ENCODE results near the gene TTC7B. TPM values are rescaled to one million over a fixed set of nuclear protein-coding genes. Genes with fewer than 3 reads are reported as not detected.

Gene TTC7B
- polyA plus RNA-seq, 1 donor (not counting 4 experiments of a cell fraction or from before 2014, with no cell fraction given), result 21.4 TPM

DNA sequence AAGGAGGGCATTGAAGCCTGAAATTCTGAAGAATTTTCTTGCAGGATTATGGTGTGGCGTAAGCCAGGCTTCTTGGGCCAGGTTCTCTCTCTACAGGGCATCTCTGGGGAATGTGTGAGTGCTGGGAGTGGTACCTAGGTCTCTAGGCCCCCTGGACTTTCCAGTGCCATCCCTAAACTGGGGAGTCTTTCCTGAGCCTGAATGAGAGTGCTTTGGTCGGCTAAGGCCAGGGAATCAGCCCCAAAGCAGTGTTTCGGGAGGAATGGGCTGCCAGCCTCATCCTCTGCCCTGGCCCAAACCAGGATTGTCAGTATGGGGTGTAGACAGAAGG is 325.5 kb downstream of the TTC7B start:
- Histone ChIP-seq H3K27ac (ENCODE audit: control insufficient read depth, insufficient read depth, low read length) (no peak overlapping the region), H2AFZ (ENCODE audit: control insufficient read depth, low read length) (no peak overlapping the region), H3K9ac (ENCODE audit: control insufficient read depth, extremely low read depth, insufficient read depth, low read length) (no peak overlapping the region), H3K4me3 (ENCODE audit: control insufficient read depth in 2 of 3, extremely low read depth in 1 of 3, insufficient read depth in 2 of 3, low read depth in 1 of 3, low read length in 3 of 3) (no peak overlapping the region), H3K9me3 (ENCODE audit: control insufficient read depth, low read depth, low read length) (no peaks in the 10 kb centered on the region), H3K4me2 (ENCODE audit: control insufficient read depth, extremely low read depth, insufficient read depth, low read depth, low read length) (no peak overlapping the region), H3K79me2 (ENCODE audit: control insufficient read depth, insufficient read depth, low read length) (no peaks in the 10 kb centered on the region), H3K36me3 (ENCODE audit: control insufficient read depth in 2 of 2, extremely low read depth in 1 of 2, insufficient read depth in 2 of 2, low read length in 2 of 2) (no peaks in the 10 kb centered on the region), H3K4me1 (ENCODE audit: control insufficient read depth, extremely low read depth, insufficient read depth, low read length) (no peaks in the 10 kb centered on the region), H4K20me1 (ENCODE audit: control insufficient read depth, extremely low read depth, insufficient read depth, low read length) (no peaks in the 10 kb centered on the region), H3K27me3 (ENCODE audit: control insufficient read depth, extremely low read depth, insufficient read depth, low read length) (peaks cover 2% of the 10 kb centered on the region), H3K9me1 (ENCODE audit: control insufficient read depth, extremely low read depth, insufficient read depth, low read length) (no peaks in the 10 kb centered on the region)
- DNase-seq (ENCODE audit: low read depth, low spot score) (no peak), FAIRE-seq (no peak)
- TF ChIP-seq, protein P1, sequence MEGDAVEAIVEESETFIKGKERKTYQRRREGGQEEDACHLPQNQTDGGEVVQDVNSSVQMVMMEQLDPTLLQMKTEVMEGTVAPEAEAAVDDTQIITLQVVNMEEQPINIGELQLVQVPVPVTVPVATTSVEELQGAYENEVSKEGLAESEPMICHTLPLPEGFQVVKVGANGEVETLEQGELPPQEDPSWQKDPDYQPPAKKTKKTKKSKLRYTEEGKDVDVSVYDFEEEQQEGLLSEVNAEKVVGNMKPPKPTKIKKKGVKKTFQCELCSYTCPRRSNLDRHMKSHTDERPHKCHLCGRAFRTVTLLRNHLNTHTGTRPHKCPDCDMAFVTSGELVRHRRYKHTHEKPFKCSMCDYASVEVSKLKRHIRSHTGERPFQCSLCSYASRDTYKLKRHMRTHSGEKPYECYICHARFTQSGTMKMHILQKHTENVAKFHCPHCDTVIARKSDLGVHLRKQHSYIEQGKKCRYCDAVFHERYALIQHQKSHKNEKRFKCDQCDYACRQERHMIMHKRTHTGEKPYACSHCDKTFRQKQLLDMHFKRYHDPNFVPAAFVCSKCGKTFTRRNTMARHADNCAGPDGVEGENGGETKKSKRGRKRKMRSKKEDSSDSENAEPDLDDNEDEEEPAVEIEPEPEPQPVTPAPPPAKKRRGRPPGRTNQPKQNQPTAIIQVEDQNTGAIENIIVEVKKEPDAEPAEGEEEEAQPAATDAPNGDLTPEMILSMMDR (optimal IDR thresholded peaks at IDR 0.05 in 1 of 3, IDR thresholded peaks at IDR 0.05 in 1 of 3, conservative IDR thresholded peaks at IDR 0.05 in 1 of 3; ENCODE audit: extremely low read depth in 1 of 3, insufficient read depth in 2 of 3, low read length in 3 of 3), result no peak
- no peak for TF ChIP-seq EZH2 (IDR thresholded peaks at IDR 0.05; ENCODE audit: low read length)
- dilution Hi-C loops (cut with MboI; ENCODE audit: extremely low pct_ligation_motif_present, low sequenced_read_pairs), result no loop called here

DNA sequence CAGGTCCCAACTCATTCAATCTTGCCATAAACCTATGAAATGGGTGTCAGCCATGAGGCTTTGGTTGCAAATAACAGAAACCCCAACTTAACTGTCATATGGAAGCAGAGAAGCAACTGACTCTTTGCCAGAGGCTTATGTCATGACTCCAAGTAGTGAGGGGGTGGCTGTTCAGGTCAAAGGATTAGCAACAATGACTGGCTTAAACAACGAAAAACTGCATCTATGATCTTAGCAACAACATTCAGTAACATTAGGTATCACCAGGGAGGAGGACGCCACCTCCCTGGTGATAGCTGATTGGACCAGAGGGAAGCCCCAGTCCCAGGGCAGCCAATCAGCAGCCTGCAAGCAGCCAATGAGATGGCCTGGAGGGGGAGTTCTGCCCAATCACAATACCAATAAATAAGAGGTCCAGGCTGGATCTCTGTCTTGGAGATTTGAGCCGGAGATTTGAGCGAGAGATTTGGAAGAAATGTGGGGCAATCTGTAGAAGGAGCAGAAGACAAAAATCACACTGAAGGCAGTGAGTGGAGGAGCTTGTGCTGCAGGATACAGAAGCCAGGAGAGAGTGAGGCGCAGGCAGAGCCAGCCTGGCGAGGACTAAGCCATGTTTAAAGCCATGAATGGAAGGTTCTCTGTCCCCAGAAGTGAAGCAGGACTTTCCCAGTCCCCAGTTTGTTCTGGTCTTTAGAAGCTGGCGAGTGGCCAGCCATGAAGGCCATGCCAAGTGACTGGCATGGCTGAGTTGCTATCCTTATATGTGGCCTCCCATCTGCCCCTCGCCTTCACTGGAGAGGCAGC is 326.1 kb downstream of the TTC7B start:
- no peak overlapping the region for H3K4me2 ChIP-seq (ENCODE audit: control insufficient read depth, extremely low read depth, insufficient read depth, low read depth, low read length)
- peaks cover 2% of the 10 kb centered on the region for H3K27me3 ChIP-seq (ENCODE audit: control insufficient read depth, extremely low read depth, insufficient read depth, low read length)
- FAIRE-seq (no peak), DNase-seq (ENCODE audit: low read depth, low spot score) (no peak)
- H3K79me2 ChIP-seq (ENCODE audit: control insufficient read depth, insufficient read depth, low read length), result no peaks in the 10 kb centered on the region
- no peak for TF ChIP-seq EZH2 (IDR thresholded peaks at IDR 0.05; ENCODE audit: low read length)
- TF ChIP-seq, protein P1 (optimal IDR thresholded peaks at IDR 0.05 in 1 of 3, IDR thresholded peaks at IDR 0.05 in 1 of 3, conservative IDR thresholded peaks at IDR 0.05 in 1 of 3; ENCODE audit: extremely low read depth in 1 of 3, insufficient read depth in 2 of 3, low read length in 3 of 3), result no peak
- H3K9me1 ChIP-seq (ENCODE audit: control insufficient read depth, extremely low read depth, insufficient read depth, low read length), result no peaks in the 10 kb centered on the region
- H3K4me3 ChIP-seq (ENCODE audit: control insufficient read depth in 2 of 3, extremely low read depth in 1 of 3, insufficient read depth in 2 of 3, low read depth in 1 of 3, low read length in 3 of 3), result no peak overlapping the region
- H3K9me3 ChIP-seq (ENCODE audit: control insufficient read depth, low read depth, low read length), result no peaks in the 10 kb centered on the region
- H2AFZ ChIP-seq (ENCODE audit: control insufficient read depth, low read length), result no peak overlapping the region
- H3K4me1 ChIP-seq (ENCODE audit: control insufficient read depth, extremely low read depth, insufficient read depth, low read length), result no peaks in the 10 kb centered on the region
- no peaks in the 10 kb centered on the region for H4K20me1 ChIP-seq (ENCODE audit: control insufficient read depth, extremely low read depth, insufficient read depth, low read length)
- H3K9ac ChIP-seq (ENCODE audit: control insufficient read depth, extremely low read depth, insufficient read depth, low read length), result no peak overlapping the region
- dilution Hi-C loops (cut with MboI; ENCODE audit: extremely low pct_ligation_motif_present, low sequenced_read_pairs), result no loop called here
- no peaks in the 10 kb centered on the region for H3K36me3 ChIP-seq (ENCODE audit: control insufficient read depth in 2 of 2, extremely low read depth in 1 of 2, insufficient read depth in 2 of 2, low read length in 2 of 2)
- no peak overlapping the region for H3K27ac ChIP-seq (ENCODE audit: control insufficient read depth, insufficient read depth, low read length)

All from keratinocyte (primary cell).